HG03565 (cell line): Measurements from ENCODE around the gene CLDN34.
A peak's percentile ranks its signal among the peaks of the same experiment; 100 is the strongest.

ENCODE experiments used
- ATAC-seq: cut with Tn5 transposase; IDR thresholded peaks from one replicate; pipeline ENCODE4 v1.9.1; 2021; ENCODE audit warnings: mild to moderate bottlenecking, moderate library complexity; ENCODE audit not compliant: unreplicated experiment

CLDN34 gene

DNA sequence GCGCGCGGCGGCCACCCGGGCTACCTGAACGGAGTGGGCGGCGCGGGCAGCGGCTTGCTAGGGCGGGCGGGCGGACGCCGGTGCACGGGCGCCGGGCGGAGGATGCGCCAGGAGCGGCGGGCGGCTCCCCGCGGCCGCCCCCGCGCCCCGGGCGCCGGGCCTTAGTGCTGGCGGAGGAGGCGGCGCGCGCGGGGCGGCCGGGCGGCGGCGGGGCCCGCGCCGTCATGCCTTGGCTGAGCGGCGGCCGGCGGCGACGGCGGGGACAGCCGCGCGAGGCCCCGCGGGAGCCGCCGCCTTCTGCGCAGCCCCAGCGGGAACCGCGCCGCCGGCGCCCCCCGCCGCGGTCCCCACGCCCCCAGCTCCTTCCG, 48.2 kb downstream of the CLDN34 start:
- peak; percentile 9 for ATAC-seq

DNA sequence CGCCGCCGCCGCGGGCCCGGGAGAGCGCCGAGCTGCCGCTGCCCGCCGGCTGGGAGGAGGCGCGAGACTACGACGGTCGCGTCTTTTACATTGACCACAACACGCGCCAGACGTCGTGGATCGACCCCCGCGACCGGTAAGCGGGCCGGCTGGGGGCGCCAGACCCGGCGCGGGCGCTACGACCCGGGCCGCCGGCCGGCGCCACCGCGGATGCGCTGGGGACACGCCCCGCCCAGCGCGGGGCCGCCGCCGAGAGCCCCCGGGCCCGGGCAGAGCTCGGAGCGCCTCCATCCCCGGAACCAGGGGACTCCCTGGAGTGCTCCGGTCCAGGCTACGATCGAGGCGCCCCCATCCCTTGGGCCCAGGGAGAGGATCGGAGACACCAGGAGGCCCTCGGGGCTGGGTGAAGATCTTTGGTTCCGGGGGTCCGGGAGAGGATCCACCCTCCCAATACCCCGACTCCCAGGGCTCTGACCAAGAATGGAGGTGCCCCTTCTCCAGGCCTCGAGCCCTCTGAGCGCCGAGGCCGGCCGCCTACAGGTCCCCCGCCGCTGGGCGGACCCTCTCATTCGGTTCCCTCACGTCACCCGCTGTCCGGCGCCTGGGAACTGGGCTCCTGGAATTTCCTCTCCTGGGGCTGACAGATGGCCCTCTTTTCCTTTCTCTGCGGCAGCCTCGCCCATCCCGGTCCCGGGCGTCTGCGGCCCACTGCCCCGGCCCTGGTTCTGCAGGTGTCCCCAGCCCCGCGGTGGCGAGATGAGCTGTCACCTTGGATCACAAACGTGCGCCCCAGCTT, 48.8 kb downstream of the CLDN34 start:
- peak; percentile 10 for ATAC-seq

DNA sequence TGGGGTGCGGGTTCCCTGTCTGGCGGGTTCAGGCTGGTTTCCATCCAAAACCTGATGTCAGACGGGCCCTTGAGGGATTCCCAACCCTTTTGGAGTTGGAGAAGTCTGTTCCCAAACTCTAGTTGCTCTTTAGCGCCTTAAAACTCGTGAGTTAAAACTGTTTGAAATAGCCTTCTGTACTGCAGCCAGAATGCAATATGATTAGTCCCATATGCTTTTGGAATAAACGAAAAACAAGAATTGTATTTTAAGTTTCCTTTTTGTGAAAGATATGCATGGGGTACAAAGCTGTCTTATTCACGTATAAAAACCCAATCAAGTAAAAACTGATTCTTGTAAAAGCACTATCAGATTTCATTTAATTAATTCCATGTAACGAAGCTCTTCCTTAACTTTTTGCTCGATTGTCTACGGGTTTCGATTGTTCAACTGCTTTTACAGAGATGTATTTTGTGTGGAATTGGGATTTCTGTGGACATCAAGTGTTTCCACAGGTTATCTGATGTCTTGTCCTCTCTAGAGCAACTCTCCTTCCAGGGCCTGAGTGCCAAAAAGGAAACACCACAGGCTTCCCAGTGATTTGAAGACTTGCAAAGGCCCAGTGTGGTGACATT, 49.5 kb downstream of the CLDN34 start:
- no peak for ATAC-seq

- ATAC-seq: no peak
Observed at GRCh38 chrX:10017872-10018271, 50.7 kb downstream of the CLDN34 start.
